HG03066 (cell line): ENCODE results near the gene S1PR3.

Experiments used
- ATAC-seq: cut with Tn5 transposase; IDR thresholded peaks from one replicate; pipeline ENCODE4 v1.9.1; 2021; ENCODE audit warnings: low read depth; ENCODE audit not compliant: unreplicated experiment

The S1PR3 gene

GRCh38 chr9:88968799-88969198 is 22.5 kb upstream of the S1PR3 start:
- ATAC-seq = no peak

GRCh38 chr9:88969646-88970373 is 21.5 kb upstream of the S1PR3 start:
- ATAC-seq = no peak

- no peak for ATAC-seq
Measured at GRCh38 chr9:88971131-88971960, 19.9 kb upstream of the S1PR3 start.

GRCh38 chr9:88972401-88972800 is 18.9 kb upstream of the S1PR3 start:
- ATAC-seq = no peak

GRCh38 chr9:88973281-88974045 is 17.8 kb upstream of the S1PR3 start:
- ATAC-seq = no peak

- no peak for ATAC-seq
Measured at GRCh38 chr9:88974641-88975040, 16.6 kb upstream of the S1PR3 start.

- no peak for ATAC-seq
Measured at GRCh38 chr9:88975966-88976889, 15.0 kb upstream of the S1PR3 start.

GRCh38 chr9:88976890-88977257 is 14.4 kb upstream of the S1PR3 start:
- no peak for ATAC-seq

- no peak for ATAC-seq
Measured at GRCh38 chr9:88978034-88978433, 13.2 kb upstream of the S1PR3 start.

- no peak for ATAC-seq
Measured at GRCh38 chr9:88979021-88979420, 12.2 kb upstream of the S1PR3 start.

- ATAC-seq = no peak
Measured at GRCh38 chr9:88979791-88980190, 11.5 kb upstream of the S1PR3 start.

GRCh38 chr9:88980740-88981203 is 10.5 kb upstream of the S1PR3 start:
- ATAC-seq = no peak

GRCh38 chr9:88983865-88984542 is 7.3 kb upstream of the S1PR3 start:
- no peak for ATAC-seq

- no peak for ATAC-seq
Measured at GRCh38 chr9:88984543-88984883, 6.8 kb upstream of the S1PR3 start.

- ATAC-seq = no peak
Measured at GRCh38 chr9:88985616-88986015, 5.7 kb upstream of the S1PR3 start.

GRCh38 chr9:88986776-88987175 is 4.5 kb upstream of the S1PR3 start:
- ATAC-seq = no peak

- no peak for ATAC-seq
Measured at GRCh38 chr9:88987661-88988060, 3.6 kb upstream of the S1PR3 start.

- ATAC-seq = no peak
Measured at GRCh38 chr9:88988796-88989641, 2.2 kb upstream of the S1PR3 start.
